GM12875 (cell line): ENCODE measurements around the gene RCAN1.
A peak's percentile ranks its signal among the peaks of the same experiment; 100 is the strongest.

Experiments
- H3K4me3 ChIP-seq: one replicate; pipeline ENCODE4 v1.5.1; 2011; ENCODE audit warnings: low read depth, low read length, control low read depth
- CTCF ChIP-seq: IDR thresholded peaks from 2 replicates; pipeline ENCODE4 v1.5.1; 2011; ENCODE audit warnings: low read depth, mild to moderate bottlenecking, control low read depth, inconsistent platforms, low read length, moderate library complexity, borderline replicate concordance; ENCODE audit not compliant: insufficient read depth

RCAN1 gene

GRCh38 chr21:34636961-34637360, 22.0 kb upstream of the RCAN1 start:
- no peak overlapping the region for H3K4me3 ChIP-seq
- no peak for TF ChIP-seq CTCF

- peak; percentile 41; the same call in 1 of the 2 replicates for TF ChIP-seq CTCF
- no peak overlapping the region for H3K4me3 ChIP-seq
Observed at GRCh38 chr21:34635307-34635706, 20.4 kb upstream of the RCAN1 start.

- TF ChIP-seq CTCF, result no peak
- H3K4me3 ChIP-seq, result no peak overlapping the region
Observed at GRCh38 chr21:34632498-34632897, 17.6 kb upstream of the RCAN1 start.

- TF ChIP-seq CTCF, result peak; percentile 66
- H3K4me3 ChIP-seq, result no peak overlapping the region
Observed at GRCh38 chr21:34630536-34631143, 15.7 kb upstream of the RCAN1 start.

- no peak for TF ChIP-seq CTCF
- no peak overlapping the region for H3K4me3 ChIP-seq
Observed at GRCh38 chr21:34626131-34626530, 11.2 kb upstream of the RCAN1 start.

- no peak for TF ChIP-seq CTCF
- no peak overlapping the region for H3K4me3 ChIP-seq
Observed at GRCh38 chr21:34625030-34625593, 10.2 kb upstream of the RCAN1 start.

- H3K4me3 ChIP-seq, result no peak overlapping the region
- TF ChIP-seq CTCF, result no peak
Observed at GRCh38 chr21:34623516-34623915, 8.6 kb upstream of the RCAN1 start.
